Renal cortical epithelial cell (primary cell): ENCODE measurements around the gene ANK3. TPM values are rescaled to one million over a fixed set of nuclear protein-coding genes. Genes with fewer than 3 reads are reported as not detected.

Experiments used
- DNase-seq: peaks from one replicate; pipeline ENCODE4 v3.0.0-alpha.2; 2011; ENCODE audit warnings: low read depth
- total RNA-seq: library from RNA; depleted of rRNA; stranded (reverse); fragments of >200 nt; gene quantifications from 2 replicates; pipeline ENCODE4 v1.2.3, GENCODE V29; 2014

Gene ANK3
- total RNA-seq = 18.8 and 68.6 TPM in 2 replicates

DNA sequence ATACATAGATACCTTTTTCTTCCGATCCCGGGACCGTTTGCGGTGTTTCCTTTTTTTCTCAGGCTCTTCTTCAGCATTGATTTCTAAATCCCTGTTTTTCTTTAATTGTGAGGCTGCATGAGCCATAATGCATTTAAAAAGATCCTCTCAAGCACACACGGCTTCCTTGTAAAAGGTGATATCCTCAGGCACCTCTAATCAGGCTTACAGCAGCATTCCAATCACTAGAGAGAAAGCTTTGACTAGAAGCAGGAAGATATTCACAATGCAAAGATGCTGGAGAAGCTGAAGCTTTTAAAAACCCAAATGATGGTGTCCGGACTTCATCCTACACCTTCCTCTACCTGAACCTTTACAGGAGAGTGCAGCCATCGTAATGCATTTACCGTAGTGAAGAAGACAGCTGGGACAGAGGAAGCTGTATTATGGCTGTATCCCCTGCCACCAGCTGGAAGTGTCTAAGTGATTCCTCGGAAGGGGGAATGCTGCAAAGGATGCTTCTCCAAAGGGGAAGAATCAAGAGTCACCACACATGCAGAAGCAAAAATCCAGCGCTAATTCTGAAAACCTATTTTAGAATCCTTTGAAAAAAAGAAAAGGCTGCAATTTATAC lies at the start of gene ANK3:
ANK3 (minus strand) TSS at position 463 of the 613 bp plus-strand sequence; CDS start at position 126, 337 bp downstream.
- no peak for DNase-seq

DNA sequence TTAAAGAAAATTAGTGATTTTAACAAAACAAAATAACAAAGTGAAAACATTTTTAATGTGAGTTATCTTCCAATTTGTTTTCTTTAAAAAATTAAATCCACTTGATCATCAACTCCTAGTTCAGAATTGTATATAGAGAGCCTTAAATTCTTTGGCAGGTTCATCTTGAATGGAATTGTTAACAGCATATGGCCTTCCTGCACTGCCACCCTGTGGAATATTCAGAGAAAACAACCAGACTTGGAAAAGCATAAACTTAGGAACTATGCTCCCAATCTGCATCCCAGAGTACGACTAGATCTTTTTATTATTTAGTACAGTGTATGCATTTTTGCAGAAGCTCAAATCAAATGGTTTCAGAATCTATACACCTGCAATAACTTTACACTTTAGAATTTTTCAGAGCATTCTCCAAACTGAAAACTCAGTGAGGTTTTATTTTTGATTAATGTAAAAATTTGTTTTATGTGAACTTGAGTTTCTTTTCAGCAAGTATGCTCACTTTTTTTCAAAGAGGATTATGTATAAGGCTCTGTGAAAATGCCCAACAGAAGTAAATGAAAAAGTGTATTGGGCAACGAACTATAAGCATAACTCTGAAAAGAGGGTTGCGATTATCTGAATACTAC lies 44.9 kb upstream of the ANK3 start:
- DNase-seq = peak; percentile 66

DNA sequence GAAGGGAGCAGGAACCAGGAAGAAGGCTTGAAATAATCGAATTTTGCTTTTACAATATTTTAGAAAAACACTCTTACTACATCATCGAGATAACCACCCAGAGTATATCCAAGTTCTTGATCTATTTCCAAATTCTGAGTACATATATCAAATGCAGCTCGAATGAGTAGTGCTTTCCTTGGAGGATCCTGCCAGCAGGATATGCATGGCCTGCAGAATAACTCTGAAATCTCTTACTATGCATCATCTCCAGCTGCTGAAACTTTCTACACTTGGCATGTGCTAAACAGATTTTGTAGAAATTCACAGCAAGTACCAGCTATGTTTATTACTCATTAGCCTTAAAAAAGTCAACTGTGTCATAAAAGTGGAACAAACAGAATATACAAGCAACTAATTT lies 44.0 kb upstream of the ANK3 start:
- no peak for DNase-seq

DNA sequence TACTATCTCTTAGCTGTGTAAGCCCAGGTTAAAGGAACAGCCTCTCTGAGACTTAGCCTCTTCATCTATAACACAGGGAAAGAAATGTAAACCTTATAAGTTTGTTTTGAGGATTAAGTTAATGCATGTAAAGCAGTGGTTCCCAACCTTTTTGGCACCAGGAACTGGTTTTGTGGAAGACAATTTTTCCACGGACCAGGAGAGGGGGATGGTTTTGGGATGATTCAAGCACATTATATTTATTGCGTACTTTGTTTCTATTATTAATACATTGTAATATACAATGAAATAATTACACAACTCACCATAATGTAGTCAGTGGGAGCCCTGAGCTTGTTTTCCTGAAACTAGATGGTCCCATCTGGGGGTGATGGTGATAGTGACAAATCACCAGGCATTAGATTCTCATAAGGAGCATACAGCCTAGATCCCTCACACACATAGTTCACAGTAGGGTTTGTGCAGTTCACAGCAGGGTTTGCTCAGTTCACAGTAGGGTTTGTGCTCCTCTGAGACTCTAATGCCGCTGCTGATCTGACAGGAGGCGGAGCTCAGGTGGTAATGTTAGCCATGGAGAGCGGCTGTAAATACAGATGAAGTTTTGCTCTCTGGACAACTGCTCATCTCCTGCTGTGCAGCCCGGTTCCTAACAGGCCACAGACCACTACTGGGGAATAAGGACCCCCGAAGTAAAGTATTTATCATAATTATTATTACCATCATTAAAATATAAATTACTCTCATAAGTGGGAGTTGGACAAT lies 41.3 kb upstream of the ANK3 start:
- DNase-seq = no peak

DNA sequence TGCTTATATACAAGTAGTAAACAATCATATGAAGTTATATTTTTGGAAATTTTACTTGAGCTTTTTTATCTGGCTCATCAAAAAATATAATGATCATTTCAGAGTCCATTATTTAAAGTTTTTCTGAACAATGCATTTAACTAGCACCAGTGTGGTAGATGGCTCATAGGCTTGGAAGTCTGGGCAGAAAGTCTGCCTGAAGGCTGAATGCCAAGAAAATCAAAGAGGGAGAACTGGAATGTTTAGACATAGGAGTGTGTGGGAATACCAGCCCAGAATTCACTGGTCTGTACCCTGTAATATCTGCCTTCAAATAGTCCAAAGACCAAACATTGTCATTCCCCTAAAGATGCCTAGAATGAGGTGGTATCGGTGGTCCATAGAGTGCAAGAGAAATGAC lies 40.3 kb upstream of the ANK3 start:
- DNase-seq = peak; percentile 74

DNA sequence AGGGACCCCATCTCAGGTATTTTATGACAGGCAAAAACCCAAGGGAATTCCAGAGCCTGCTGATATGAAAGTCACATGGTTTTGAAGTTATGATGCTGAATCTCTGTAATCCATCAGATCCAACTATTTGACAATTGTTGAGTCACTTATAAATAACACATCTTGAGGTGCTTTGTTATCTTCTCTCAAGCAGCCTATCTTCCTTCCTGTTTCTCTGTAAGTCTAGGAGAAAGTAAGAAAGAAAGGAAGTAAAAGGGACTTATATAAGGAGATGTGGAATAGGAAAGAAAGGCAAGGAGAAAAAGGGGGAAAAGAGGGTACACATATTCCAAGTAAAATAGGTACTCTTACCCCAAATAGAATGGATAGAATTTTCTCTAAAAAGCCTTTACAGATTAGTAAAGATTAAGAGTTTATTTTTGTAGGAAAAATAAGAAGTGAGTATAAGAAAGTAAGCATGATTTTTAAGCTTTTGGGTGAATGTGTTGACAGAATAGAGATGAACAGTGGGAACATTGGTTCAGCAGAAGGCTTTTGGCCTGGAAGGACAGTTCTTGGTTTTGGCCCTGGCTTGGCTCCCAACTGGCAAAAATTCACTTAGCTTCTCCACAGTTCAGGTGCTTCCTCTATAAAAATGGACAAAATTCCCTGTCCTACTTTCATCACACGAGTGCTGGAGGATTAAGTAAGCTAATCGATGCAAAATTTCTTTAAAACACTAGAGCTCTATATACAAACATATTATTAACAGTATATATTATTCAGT lies 39.6 kb upstream of the ANK3 start:
- DNase-seq = no peak

DNA sequence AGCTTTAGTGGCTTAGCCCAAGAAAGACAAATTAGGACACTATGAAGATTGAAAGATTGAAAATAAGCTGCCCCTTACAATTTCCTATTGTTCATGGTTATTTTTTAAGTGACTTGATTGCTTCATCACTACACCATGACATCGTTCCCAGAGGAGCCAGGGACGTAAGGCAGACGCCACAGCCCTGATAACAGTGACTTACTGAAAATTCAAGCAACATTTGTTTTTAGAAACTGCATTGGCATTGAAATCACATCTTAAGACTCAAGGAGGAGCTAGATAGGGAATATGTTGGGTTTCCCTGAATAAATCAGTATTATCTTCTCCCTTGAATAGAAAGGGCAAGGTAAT lies 38.7 kb upstream of the ANK3 start:
- DNase-seq = no peak

DNA sequence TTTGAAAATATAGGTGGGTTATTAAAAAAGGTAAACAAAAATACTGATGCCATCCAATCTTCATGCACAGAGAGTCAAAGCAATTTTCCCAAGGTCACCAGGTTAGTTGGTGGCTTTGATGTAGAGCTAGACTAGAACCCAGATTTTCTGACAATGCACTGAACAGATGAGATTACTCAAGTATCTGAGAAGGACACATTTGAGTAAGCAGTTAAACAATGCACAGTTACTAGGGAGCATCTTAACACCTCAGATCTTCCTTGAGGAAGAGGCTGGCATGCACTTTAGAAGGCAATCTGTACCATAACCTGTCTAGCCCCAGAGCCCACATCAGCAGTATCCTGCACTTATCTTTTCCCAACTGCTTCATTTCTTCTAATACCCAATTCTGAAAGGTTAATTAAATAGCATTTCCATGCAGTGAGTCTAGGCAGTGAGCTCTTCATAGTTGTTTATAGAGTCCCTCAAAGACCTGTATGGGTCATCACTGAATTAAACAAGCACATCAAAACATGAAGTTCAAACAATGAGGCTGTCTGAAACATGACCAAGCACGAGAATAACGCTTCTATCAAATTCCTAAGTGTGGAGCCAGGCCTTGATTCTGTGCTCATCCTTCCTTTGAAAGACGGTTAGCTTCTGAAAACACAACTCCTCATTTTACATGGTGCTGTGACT lies 38.2 kb upstream of the ANK3 start:
- no peak for DNase-seq

DNA sequence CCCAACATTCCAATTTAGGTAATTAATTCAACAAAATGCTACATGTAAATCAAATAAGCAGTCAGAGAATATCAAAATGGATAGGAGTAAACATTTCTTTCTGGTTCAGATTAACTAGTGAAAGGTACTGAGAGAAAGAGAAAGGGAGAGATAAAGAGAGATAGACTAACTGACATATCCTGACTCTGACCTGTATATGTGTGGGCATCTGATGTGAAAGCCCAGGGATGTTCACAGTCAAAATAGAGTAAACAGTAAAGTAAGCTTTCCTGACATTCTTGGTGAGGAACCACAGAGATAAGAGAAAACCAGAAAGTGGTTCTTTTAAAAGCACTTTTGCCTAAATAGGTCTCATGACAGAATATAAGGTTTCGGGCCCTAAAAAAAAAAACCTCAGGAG lies 37.5 kb upstream of the ANK3 start:
- DNase-seq = no peak

DNA sequence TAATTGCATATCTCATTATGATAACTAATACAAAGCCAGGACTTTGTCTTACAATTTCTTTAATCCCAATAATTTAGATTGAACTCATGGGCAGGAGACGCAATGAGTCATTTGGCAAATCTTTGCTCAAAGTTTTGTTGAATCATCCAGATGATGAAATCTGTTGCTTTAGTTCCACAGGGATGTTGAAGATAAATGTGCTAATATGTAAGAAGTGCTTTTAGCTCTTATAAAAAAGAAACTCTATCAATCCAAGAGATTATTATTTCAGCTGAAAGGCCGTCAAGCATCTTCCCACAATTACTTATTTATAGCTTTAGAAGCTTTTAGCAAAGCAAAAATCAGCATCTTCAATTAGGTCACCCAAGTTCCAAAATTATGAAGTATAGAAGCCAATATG lies 36.8 kb upstream of the ANK3 start:
- DNase-seq = peak; percentile 93

DNA sequence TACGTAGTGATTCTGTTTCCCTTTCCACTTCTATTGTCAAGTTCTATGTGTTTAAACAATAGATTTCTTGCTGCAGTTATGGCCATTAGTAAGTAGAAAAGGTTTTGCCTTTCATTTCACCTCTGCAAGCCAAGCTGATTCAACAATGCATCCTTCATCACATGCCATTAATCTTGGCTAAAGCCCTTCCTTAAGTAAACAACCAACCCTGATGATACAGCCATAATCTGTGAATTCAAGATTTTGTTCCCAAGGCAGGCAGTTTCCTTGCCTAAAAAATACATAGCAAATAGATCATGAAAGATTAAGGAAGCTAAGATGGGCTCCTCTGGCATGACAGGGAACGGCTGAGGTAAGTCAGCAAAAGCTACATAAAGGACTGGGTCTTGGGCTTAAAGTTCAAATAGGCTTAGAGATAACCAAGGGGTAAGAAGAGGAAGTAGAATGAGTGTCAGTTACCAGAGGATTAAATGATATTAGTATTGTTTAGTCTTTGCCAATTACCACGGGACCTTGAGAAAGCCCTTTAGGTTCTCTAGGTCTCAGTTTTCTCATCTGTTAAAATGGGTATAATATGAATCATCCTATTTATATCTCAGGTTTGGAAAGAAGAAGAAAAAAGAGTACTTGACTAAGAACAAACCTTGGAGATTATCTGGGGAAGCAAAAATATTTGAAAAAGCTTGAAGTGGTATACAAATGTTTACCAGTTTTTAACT lies 35.9 kb upstream of the ANK3 start:
- peak; percentile 70 for DNase-seq

DNA sequence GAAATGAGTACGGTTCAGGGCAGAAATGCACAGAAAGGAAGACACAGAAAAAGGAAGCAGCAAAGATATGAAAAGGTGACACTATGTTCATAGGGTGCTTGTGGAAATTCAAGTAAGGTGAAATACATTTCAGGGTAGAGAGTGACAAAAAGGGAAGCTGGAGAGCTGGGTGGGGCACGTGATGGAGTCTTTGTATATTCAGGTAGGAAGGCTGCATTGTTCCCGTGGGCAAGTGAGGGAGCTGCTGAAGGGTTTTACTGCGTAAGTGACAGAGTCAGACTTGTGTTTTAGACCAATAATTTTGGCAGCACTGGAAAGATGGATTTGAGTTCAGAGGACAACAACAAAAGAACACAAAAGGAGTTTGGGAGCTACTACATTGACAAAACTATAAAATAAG lies 35.3 kb upstream of the ANK3 start:
- DNase-seq = no peak

DNA sequence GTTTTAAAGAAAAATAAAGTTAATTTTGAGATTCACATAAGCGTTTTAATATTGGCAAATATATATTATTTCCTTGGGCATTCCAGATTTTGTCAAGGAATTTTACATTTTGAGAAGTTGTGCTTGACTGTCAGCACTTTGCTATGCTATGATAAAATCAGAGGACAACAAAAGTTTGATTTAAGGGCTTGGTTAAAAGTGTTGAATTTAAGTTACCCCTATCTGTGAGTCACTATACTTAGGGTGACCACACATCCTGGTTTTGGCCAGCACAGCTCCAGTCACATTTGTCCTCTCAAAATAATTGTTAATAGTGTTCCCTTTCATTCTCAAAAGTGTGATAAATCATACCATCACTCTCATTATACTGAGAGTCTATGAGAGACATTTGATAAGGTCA lies 34.2 kb upstream of the ANK3 start:
- DNase-seq = no peak

DNA sequence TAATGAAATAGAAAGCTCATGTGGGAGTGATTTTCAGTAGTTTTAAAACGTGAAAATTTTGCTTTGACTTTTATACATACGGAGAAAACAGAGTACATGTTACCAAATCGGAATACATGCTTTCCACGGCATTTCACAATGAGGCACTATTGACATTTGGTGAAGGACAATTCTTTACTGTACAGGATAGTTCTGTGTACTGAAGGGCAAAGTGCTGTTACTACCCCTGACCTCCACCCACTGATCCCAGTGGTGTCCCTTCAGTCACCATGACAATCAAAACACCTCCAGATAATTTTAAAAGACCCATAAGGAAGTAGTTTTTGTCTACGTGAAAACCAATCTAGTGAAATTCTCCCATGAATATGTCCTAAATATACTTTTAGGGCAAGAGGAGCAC lies 33.1 kb upstream of the ANK3 start:
- no peak for DNase-seq

DNA sequence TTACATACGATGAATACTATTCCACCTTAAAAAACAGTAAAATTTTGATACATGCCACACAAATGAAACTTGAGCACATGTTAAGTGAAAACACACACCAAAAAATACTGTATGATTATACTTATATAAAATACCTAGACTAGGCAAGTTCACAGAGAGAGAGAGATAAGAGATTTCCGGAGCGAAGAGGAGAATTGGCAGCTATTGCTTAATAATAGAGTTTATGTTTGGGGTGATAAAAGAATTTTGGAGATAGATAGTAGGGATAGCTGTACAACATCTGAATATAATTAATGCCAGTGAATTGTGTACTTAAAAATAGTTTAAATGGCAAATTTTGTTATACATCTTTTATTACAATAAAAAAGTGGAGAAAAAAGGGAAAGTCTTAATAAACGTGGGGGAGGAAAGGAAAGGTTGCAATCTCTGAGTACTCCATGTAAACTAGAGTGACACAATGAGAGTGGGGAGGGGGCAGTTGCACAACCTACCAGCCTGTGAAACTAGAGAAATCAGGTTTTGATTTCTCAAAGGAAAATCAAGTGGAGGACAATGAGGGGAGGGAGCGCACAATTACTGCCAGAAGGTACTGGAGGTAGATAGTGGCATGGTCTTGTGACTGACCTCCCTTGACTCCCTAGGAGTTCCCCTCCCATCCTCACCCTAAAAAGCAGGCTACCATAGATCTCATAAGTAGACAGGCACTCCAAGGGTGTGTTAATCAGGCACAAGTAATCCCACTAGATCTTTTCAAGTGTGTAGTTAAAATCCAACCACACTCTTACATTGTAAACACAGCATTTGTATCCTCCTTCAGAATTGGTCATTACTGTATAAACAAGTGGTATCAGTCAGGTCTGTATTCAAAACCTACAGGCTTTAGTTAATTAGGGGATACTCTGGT lies 31.6 kb upstream of the ANK3 start:
- DNase-seq = peak; percentile 37

DNA sequence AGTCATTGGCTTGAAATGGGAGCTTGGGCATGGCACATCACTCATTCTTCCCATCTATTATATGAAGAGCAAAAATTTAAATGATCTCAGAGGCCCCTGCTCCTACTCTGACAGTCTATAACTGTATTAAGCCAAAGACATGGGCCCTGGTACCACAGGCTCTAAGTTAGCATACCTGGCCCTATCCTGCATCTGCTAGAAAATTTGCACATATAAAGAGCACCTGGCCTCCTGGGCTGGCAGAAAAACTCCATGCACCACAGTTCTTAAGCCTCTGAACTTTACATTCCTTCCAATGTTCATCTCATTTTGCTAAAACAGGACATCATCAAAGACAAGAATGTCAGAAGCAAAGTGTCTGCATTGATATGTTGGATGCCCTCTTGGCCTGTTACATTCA lies 29.6 kb upstream of the ANK3 start:
- DNase-seq = no peak

DNA sequence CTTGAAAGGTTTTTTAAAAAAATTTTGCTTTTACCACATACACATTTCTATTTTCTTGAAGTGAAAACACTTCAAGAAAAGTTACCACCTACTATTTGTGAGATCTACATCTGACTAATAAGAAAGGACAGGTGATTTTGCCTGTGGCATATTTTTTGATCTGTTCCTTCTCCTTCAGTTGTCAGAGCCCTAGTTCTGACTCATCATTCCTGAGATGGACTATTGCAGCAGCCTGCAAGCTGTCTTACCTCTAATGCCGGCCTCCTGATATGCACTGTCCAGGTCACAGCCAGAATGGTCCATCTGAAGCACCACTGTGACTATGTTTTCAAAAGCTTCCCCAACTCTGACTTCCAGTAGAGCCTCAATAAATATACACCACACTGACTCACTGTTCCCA lies 28.2 kb upstream of the ANK3 start:
- peak; percentile 43 for DNase-seq

DNA sequence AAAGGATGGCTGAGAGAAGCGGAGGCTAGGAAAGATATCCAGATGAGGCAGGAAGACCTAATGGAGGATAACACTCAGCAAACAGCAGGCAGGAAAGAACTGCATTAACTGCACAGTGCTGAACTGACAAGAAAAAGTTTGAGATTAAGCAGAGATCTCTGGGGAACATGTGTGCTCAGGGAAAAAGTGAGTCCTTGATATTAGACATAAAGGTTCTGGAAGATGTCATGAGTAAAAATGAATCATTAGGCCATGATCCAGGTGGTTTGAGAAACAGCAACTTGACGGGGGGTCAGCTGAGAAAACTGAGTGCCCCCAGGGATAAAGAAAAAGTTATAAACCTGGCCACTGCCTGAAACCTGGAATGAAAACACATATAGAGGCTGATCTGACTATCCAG lies 27.3 kb upstream of the ANK3 start:
- DNase-seq = no peak

DNA sequence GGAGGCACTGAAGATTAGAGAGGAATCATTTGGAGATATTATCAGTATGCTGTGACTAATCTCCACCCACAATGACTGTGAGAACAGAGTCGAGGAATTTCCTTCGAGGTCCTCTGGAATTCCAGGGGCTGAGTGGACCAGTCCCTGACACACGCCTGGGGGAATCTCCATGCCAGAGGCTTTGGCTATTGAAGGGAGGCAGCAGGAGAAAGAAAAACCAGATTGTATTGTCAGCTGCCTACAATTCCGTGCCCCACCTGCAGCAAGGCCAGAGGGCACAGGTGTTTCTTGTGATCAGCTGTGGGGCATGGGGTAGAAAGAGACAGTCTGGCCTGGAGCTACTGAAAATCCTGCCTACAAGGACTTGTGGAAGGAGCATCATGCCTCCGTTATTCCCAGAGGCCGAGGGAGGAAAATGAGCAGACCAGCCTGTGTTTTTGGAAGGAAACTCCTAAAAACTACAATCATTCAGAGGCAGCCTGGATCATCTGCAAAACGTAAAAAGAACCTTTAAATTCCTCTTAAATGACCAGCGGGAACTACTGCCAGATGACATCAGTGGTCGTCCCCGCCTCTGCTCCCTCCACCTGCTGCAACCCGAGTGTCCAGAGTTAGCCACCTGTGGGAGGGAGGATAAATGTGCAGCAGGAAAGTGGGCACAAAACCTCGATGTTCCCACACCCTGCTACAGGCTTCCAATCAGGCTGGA lies 25.4 kb upstream of the ANK3 start:
- peak; percentile 85 for DNase-seq

DNA sequence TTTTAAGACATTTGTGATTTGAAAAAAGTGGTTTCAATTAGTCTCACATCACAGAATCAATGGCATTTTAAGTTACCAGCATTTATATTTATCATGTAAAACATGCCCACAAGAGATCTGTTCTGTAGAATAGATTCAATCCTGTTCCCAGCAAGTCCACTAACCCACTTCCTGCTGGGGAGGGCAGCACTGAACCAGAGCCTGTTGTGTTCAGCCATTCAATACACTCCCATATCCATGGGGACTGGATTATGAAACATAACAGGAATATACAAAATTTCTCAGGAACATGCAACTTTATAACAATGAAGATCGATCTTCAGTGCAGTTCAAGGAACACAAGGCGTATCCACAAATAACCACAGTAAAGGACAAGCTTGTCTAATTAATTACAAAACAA lies 24.4 kb upstream of the ANK3 start:
- no peak for DNase-seq
